ENCODE data around the gene RTTN. TPM values are rescaled to one million over a fixed set of nuclear protein-coding genes. Genes with fewer than 3 reads are reported as not detected.
"Not testable (repeated sequence)": the region's sequence is repeated elsewhere in the genome, so short reads cannot be mapped to it uniquely, and the experiment has no call there.

The RTTN gene
- total and polyA plus RNA-seq, 4 donors = 1.1 to 14.3 (median 8.8) TPM

GRCh38 chr18:70107091-70107490 lies 98.4 kb downstream of the RTTN start (continued):
- TF ChIP-seq REST (IDR thresholded peaks at IDR 0.05) (no peak), HNF4A (conservative IDR thresholded peaks at IDR 0.05) (no peak), JUND (IDR thresholded peaks at IDR 0.05) (no peak), HNF4G (IDR thresholded peaks at IDR 0.05) (no peak), RXRA (IDR thresholded peaks at IDR 0.05) (no peak)

- not testable (repeated sequence) for H3K4me1 ChIP-seq (ENCODE audit: control insufficient read depth in 4 of 4, insufficient read depth in 4 of 4, low read length in 3 of 4); DNase-seq (ENCODE audit: low spot score); H3K4me3 ChIP-seq (ENCODE audit: low read depth in 1 of 3, low read length in 3 of 3); H3K9ac ChIP-seq (ENCODE audit: low read depth in 1 of 2, low read length in 2 of 2); H3K27me3 ChIP-seq (ENCODE audit: control insufficient read depth in 4 of 4, insufficient read depth in 4 of 4, low read length in 3 of 4); H3K9me3 ChIP-seq (ENCODE audit: control insufficient read depth in 4 of 4, low read length in 3 of 4); H3K27ac ChIP-seq (ENCODE audit: low read depth in 1 of 2, low read length in 2 of 2)
- 94% methylated on average over 22 of the region's 22 CpGs for WGBS
- peaks cover 3 to 18% (median 13%) of the 10 kb centered on the region in 4 donors for H3K36me3 ChIP-seq (ENCODE audit: control insufficient read depth in 4 of 4, insufficient read depth in 3 of 4, low read depth in 1 of 4, low read length in 3 of 4)
Observed at GRCh38 chr18:70102854-70103253, 102.6 kb downstream of the RTTN start.

- Histone ChIP-seq H3K4me3 (ENCODE audit: low read depth in 1 of 3, low read length in 3 of 3) (no peak overlapping the region), H3K9me3 (ENCODE audit: control insufficient read depth in 4 of 4, low read length in 3 of 4) (no peaks in the 10 kb centered on the region), H3K4me1 (ENCODE audit: control insufficient read depth in 4 of 4, insufficient read depth in 4 of 4, low read length in 3 of 4) (peaks cover 0 to 5% (median 3%) of the 10 kb centered on the region in 4 donors), H3K27me3 (ENCODE audit: control insufficient read depth in 4 of 4, insufficient read depth in 4 of 4, low read length in 3 of 4) (no peaks in the 10 kb centered on the region), H3K36me3 (ENCODE audit: control insufficient read depth in 4 of 4, insufficient read depth in 3 of 4, low read depth in 1 of 4, low read length in 3 of 4) (peaks cover 1 to 19% (median 15%) of the 10 kb centered on the region in 4 donors), H3K9ac (ENCODE audit: low read depth in 1 of 2, low read length in 2 of 2) (no peak overlapping the region), H3K27ac (ENCODE audit: low read depth in 1 of 2, low read length in 2 of 2) (no peak overlapping the region)
- TF ChIP-seq ZBTB33 (IDR thresholded peaks at IDR 0.05) = no peak
- TF ChIP-seq FOXA2 (IDR thresholded peaks at IDR 0.05) = no peak
- no peak for TF ChIP-seq FOXA1 (IDR thresholded peaks at IDR 0.05)
- TF ChIP-seq SP1 (IDR thresholded peaks at IDR 0.05) = no peak
- no peak for TF ChIP-seq GABPA (IDR thresholded peaks at IDR 0.05 in 1 of 2, conservative IDR thresholded peaks at IDR 0.05 in 1 of 2)
- no peak for TF ChIP-seq CTCF (IDR thresholded peaks at IDR 0.05; ENCODE audit: low read depth, low read length, missing input control)
- no peak for TF ChIP-seq HNF4G (IDR thresholded peaks at IDR 0.05)
- TF ChIP-seq YY1 (IDR thresholded peaks at IDR 0.05) = no peak
- TF ChIP-seq MAX (IDR thresholded peaks at IDR 0.05) = no peak
- TF ChIP-seq ATF3 (IDR thresholded peaks at IDR 0.05) = no peak
- no peak for TF ChIP-seq EGR1 (IDR thresholded peaks at IDR 0.05; ENCODE audit: low read depth in 2 of 2)
- TF ChIP-seq RXRA (IDR thresholded peaks at IDR 0.05) = no peak
- TF ChIP-seq REST (IDR thresholded peaks at IDR 0.05) = no peak
- TF ChIP-seq HNF4A (conservative IDR thresholded peaks at IDR 0.05) = no peak
- no peak for TF ChIP-seq NR2F2 (IDR thresholded peaks at IDR 0.05)
- TF ChIP-seq RAD21 (IDR thresholded peaks at IDR 0.05) = no peak
- 92% methylated on average over 1 of the region's 1 CpG for WGBS
- no peak for DNase-seq (ENCODE audit: low spot score)
Observed at GRCh38 chr18:70089858-70090257, 115.6 kb downstream of the RTTN start.
